Ishikawa (cell line): ENCODE measurements around the gene CFAP61.

Experiments used
- CEBPB ChIP-seq: IDR thresholded peaks from 2 replicates; pipeline ENCODE4 v1.6.1; 2012
- CREB1 ChIP-seq: IDR thresholded peaks from 2 replicates; pipeline ENCODE4 v1.6.1; 2012; ENCODE audit warnings: low read depth
- EGR1 ChIP-seq: IDR thresholded peaks from 2 replicates; pipeline ENCODE4 v1.6.1; 2012
- EP300 ChIP-seq: IDR thresholded peaks from 2 replicates; pipeline ENCODE4 v1.6.1; 2012; ENCODE audit warnings: borderline replicate concordance
- FOXM1 ChIP-seq: IDR thresholded peaks from 2 replicates; pipeline ENCODE4 v1.6.1; 2012; ENCODE audit warnings: low read depth, borderline replicate concordance
- NFIC ChIP-seq: IDR thresholded peaks from 2 replicates; pipeline ENCODE4 v1.6.1; 2012
- RAD21 ChIP-seq: IDR thresholded peaks from 2 replicates; pipeline ENCODE4 v1.6.1; 2012; ENCODE audit warnings: low read depth
- TAF1 ChIP-seq: IDR thresholded peaks from 2 replicates; pipeline ENCODE4 v1.6.1; 2012; ENCODE audit warnings: low read depth, mild to moderate bottlenecking
- TCF12 ChIP-seq: IDR thresholded peaks from 2 replicates; pipeline ENCODE4 v1.6.1; 2012; ENCODE audit warnings: low read depth
- TEAD4 ChIP-seq: IDR thresholded peaks from 2 replicates; pipeline ENCODE4 v1.6.1; 2012
- YY1 ChIP-seq: IDR thresholded peaks from 2 replicates; pipeline ENCODE4 v1.6.1; 2012; ENCODE audit warnings: low read depth
- ZBTB7A ChIP-seq: IDR thresholded peaks from 2 replicates; pipeline ENCODE4 v1.6.1; 2012; ENCODE audit warnings: low read depth
- TF ChIP-seq, protein P1 (sequence below): IDR thresholded peaks from 2 replicates; pipeline ENCODE4 v1.6.1; 2012; ENCODE audit warnings: low read depth, mild to moderate bottlenecking
- TF ChIP-seq, protein P2 (sequence below): IDR thresholded peaks from 2 replicates; pipeline ENCODE4 v1.6.1; 2012
- TF ChIP-seq, protein P3 (sequence below): IDR thresholded peaks from 2 replicates; pipeline ENCODE4 v1.6.1; 2012

The CFAP61 gene

DNA sequence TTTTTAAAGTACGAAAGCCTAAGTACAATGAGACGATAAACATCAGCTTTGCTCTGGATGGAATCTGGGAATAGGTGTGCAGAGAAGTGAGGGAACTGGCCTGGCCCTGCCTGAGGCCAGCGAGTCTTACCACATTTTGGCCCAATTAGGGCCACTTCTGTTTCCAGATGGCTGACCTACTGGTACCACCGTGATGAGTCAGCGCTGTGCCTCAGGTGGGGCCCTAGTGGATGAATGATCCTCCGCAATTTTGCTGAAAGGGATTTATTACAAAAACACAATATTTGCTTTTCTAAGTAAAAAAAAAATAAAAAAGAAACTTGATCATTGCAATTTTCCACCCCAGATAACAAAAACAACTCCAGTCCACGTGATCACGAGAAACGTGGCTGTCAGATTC, 338.1 kb downstream of the CFAP61 start:
- TF ChIP-seq RAD21 = no peak
- TF ChIP-seq, protein P1, sequence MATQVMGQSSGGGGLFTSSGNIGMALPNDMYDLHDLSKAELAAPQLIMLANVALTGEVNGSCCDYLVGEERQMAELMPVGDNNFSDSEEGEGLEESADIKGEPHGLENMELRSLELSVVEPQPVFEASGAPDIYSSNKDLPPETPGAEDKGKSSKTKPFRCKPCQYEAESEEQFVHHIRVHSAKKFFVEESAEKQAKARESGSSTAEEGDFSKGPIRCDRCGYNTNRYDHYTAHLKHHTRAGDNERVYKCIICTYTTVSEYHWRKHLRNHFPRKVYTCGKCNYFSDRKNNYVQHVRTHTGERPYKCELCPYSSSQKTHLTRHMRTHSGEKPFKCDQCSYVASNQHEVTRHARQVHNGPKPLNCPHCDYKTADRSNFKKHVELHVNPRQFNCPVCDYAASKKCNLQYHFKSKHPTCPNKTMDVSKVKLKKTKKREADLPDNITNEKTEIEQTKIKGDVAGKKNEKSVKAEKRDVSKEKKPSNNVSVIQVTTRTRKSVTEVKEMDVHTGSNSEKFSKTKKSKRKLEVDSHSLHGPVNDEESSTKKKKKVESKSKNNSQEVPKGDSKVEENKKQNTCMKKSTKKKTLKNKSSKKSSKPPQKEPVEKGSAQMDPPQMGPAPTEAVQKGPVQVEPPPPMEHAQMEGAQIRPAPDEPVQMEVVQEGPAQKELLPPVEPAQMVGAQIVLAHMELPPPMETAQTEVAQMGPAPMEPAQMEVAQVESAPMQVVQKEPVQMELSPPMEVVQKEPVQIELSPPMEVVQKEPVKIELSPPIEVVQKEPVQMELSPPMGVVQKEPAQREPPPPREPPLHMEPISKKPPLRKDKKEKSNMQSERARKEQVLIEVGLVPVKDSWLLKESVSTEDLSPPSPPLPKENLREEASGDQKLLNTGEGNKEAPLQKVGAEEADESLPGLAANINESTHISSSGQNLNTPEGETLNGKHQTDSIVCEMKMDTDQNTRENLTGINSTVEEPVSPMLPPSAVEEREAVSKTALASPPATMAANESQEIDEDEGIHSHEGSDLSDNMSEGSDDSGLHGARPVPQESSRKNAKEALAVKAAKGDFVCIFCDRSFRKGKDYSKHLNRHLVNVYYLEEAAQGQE = no peak
- no peak for TF ChIP-seq ZBTB7A
- TF ChIP-seq EP300 = no peak
- TF ChIP-seq TCF12 = no peak
- TF ChIP-seq, protein P2, sequence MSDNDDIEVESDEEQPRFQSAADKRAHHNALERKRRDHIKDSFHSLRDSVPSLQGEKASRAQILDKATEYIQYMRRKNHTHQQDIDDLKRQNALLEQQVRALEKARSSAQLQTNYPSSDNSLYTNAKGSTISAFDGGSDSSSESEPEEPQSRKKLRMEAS = no peak
- no peak for TF ChIP-seq TAF1
- no peak for TF ChIP-seq YY1
- no peak for TF ChIP-seq CREB1
- no peak for TF ChIP-seq FOXM1
- no peak for TF ChIP-seq NFIC
- TF ChIP-seq, protein P3, sequence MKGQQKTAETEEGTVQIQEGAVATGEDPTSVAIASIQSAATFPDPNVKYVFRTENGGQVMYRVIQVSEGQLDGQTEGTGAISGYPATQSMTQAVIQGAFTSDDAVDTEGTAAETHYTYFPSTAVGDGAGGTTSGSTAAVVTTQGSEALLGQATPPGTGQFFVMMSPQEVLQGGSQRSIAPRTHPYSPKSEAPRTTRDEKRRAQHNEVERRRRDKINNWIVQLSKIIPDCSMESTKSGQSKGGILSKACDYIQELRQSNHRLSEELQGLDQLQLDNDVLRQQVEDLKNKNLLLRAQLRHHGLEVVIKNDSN = no peak
- TF ChIP-seq TEAD4 = no peak
- no peak for TF ChIP-seq CEBPB
- TF ChIP-seq EGR1 = no peak

- TF ChIP-seq EGR1 = no peak
- TF ChIP-seq, protein P1 = no peak
- TF ChIP-seq TAF1 = no peak
Observed at GRCh38 chr20:20391115-20391514, 338.8 kb downstream of the CFAP61 start.

- TF ChIP-seq YY1 (no peak), TAF1 (no peak), ZBTB7A (no peak), CEBPB (no peak), EP300 (no peak), TCF12 (no peak), TEAD4 (no peak), FOXM1 (no peak), RAD21 (no peak), EGR1 (no peak), NFIC (no peak), CREB1 (no peak)
- TF ChIP-seq, protein P2 = no peak
- TF ChIP-seq, protein P3 = no peak
- TF ChIP-seq, protein P1 = no peak
Observed at GRCh38 chr20:20391766-20392165, 339.4 kb downstream of the CFAP61 start.

GRCh38 chr20:20393207-20394120, 341.1 kb downstream of the CFAP61 start:
- no peak for TF ChIP-seq TAF1
- no peak for TF ChIP-seq CEBPB
- no peak for TF ChIP-seq TCF12

GRCh38 chr20:20395087-20395486, 342.8 kb downstream of the CFAP61 start:
- TF ChIP-seq, protein P1 = no peak
- no peak for TF ChIP-seq ZBTB7A
- TF ChIP-seq TEAD4 = no peak
- no peak for TF ChIP-seq EGR1
- TF ChIP-seq, protein P2 = no peak
- TF ChIP-seq YY1 = no peak
- TF ChIP-seq FOXM1 = no peak
- TF ChIP-seq RAD21 = no peak
- TF ChIP-seq, protein P3 = no peak
- no peak for TF ChIP-seq EP300
